ENCODE results near the gene SETD9.
A peak's percentile ranks its signal among the peaks of the same experiment; 100 is the strongest.

The SETD9 gene

GRCh38 chr5:56909294-56910209 is at the start of gene SETD9:
SETD9 (plus strand) TSS chr5:56909596; CDS start chr5:56909646, 50 bp downstream.
- peak; percentile 93 to 95 for DNase-seq

- DNase-seq = no peak
Observed at GRCh38 chr5:56861893-56862485, 47.4 kb upstream of the SETD9 start.

GRCh38 chr5:56862909-56863308 is 46.5 kb upstream of the SETD9 start:
- no peak for DNase-seq

- DNase-seq = no peak
Observed at GRCh38 chr5:56871777-56872176, 37.6 kb upstream of the SETD9 start.

GRCh38 chr5:56873056-56873455 is 36.3 kb upstream of the SETD9 start:
- DNase-seq = no peak

- no peak for DNase-seq
Observed at GRCh38 chr5:56876327-56876726, 33.1 kb upstream of the SETD9 start.

GRCh38 chr5:56881571-56881970 is 27.8 kb upstream of the SETD9 start:
- no peak for DNase-seq

- no peak for DNase-seq
Observed at GRCh38 chr5:56893251-56893951, 16.0 kb upstream of the SETD9 start.

GRCh38 chr5:56896763-56897162 is 12.6 kb upstream of the SETD9 start:
- no peak for DNase-seq

- no peak for DNase-seq
Observed at GRCh38 chr5:56898213-56898612, 11.2 kb upstream of the SETD9 start.

GRCh38 chr5:56900395-56900794 is 9.0 kb upstream of the SETD9 start:
- DNase-seq = peak in 1 of 2 experiments; percentile 20

- peak; percentile 43 to 63 for DNase-seq
Observed at GRCh38 chr5:56900858-56901578, 8.4 kb upstream of the SETD9 start.

- peak in 1 of 2 experiments; percentile 83 for DNase-seq
Observed at GRCh38 chr5:56908942-56909293, 478 bp upstream of the SETD9 start.

GRCh38 chr5:56910210-56910965 is 992 bp downstream of the SETD9 start:
- DNase-seq = peak; percentile 58 to 68

- no peak for DNase-seq
Observed at GRCh38 chr5:56913766-56914165, 4.4 kb downstream of the SETD9 start.

GRCh38 chr5:56914678-56915077 is 5.3 kb downstream of the SETD9 start:
- no peak for DNase-seq

GRCh38 chr5:56917534-56917933 is 8.1 kb downstream of the SETD9 start:
- DNase-seq = no peak

GRCh38 chr5:56918054-56918453 is 8.7 kb downstream of the SETD9 start:
- DNase-seq = no peak

GRCh38 chr5:56919942-56920662 is 10.7 kb downstream of the SETD9 start:
- no peak for DNase-seq

- DNase-seq = no peak
Observed at GRCh38 chr5:56922922-56923321, 13.5 kb downstream of the SETD9 start.

- DNase-seq = no peak
Observed at GRCh38 chr5:56934325-56934724, 24.9 kb downstream of the SETD9 start.

GRCh38 chr5:56938858-56939257 is 29.5 kb downstream of the SETD9 start:
- DNase-seq = no peak

Measured in AML-193 (cell line).